HG02973 (cell line): ENCODE results near the gene NRXN2.

ENCODE experiments used
- ATAC-seq: cut with Tn5 transposase; IDR thresholded peaks from one replicate; pipeline ENCODE4 v1.9.1; 2021; ENCODE audit warnings: moderate library complexity; ENCODE audit not compliant: unreplicated experiment

Gene NRXN2

GRCh38 chr11:64654439-64654838 lies 68.6 kb downstream of the NRXN2 start:
- no peak for ATAC-seq

GRCh38 chr11:64653388-64653973 lies 69.5 kb downstream of the NRXN2 start:
- ATAC-seq, result no peak

DNA sequence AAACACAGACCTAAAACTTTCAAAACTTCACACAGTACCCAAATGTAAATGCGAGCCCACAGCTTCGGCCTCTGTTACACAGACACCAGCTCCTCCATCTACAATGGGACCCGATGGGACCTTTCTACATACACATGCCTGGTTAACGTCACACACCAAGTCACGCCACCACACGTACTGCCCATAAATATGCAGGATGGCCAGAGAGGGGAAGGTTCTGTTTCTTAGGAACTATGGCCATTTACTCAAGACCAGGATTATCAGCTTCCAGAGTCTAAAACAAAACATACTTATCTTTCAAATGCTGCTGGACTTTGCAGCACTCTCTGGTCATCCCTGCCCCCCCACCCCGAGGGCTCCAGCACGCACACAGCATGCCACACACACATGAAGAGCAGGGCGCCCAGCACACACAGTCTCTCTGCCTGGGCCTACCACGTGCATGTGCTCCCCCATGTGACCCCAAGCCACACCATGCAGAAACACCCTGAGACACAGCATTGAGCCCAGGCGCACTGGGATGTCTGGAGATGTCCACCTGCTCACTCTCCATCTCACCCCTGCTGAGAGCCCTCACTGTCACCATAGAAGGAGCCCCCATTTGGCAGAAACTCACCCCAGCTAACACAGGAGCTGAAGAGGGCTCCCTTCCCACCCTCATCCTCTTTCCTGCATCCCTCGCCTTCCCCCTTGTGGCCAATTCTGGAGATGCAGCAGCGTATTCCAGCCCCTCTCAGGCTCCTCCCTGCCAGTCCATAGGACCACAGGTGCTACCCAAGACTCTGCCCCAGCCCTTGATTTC lies 70.2 kb downstream of the NRXN2 start:
- ATAC-seq, result no peak

- ATAC-seq, result no peak
These were observed 72.0 kb downstream of the NRXN2 start for GRCh38 chr11:64650923-64651523.

GRCh38 chr11:64649291-64649697 lies 73.7 kb downstream of the NRXN2 start:
- no peak for ATAC-seq

DNA sequence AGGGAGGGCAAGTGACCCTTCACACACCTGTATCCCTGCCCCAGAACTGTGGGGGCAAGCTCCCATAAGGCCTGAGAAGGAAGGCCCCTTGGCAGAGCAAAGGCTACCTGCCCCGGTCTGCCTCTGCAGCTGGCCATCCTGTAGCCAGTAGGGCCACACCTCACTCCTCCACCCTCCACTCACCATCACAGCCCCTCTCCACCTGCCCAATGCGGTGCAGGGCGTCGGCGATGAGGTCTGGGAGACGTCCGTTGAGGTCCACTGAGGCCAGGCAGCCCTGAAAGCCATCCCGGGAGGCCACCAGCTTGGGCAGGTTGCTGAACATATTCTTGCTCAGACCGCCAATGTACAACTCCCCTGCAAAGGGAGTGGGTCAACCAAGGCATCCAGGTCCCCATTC lies 74.4 kb downstream of the NRXN2 start:
- ATAC-seq, result no peak

- no peak for ATAC-seq
These were observed 75.8 kb downstream of the NRXN2 start for GRCh38 chr11:64647019-64647779.

DNA sequence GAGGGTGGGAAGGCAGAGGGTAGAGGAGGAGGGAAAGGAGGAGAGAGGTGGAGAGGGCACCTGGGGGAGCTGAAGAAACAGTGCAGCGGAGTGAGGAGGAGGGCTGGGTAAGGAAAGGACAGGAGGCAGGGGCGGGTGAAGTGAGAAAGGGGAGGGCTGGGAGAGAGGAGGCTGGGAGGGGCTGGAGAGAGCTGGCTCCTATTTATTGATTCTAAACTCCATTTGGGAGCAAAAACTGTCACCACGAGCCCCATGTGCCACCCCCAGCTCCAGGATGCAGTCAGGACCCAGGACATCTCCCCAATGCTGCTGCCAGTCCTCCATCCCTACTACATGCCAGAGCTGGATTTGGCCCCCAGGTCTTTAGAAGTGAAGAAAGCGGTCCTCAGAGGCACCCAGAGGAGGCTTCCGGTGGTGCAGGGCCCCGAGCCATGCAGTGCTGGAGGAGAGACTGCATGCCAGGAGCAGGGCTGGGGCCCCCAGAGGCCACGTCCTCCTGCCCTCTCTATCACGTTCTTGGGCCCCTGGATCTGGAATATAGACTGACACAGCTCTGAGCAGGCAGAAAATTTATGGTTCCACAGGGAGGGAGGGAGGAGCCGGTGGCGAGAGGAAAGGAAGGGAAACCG lies 78.2 kb downstream of the NRXN2 start:
- ATAC-seq, result no peak

- ATAC-seq, result no peak
These were observed 78.9 kb downstream of the NRXN2 start for GRCh38 chr11:64643920-64644646.

GRCh38 chr11:64643256-64643881 lies 79.6 kb downstream of the NRXN2 start:
- no peak for ATAC-seq

DNA sequence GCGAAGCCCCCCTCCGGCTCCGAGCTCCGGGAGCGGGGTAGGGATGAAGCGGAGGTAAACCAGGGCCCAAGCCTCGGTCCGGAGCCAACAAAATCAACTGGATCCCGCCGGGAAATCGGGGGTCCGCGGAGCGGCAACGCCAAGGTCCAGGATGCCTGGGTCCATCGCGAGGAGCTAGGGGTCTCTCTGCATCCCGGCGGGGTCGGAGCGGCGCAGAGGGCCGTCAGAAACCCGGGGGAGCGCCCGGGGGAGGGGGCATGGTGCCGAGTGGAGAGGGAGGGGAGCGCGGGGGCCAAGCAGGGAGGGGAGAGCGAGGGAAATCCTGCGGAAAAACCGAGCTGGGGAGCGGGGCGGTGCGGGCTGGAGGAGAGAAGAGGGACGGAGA lies 80.1 kb downstream of the NRXN2 start:
- no peak for ATAC-seq

- no peak for ATAC-seq
These were observed 80.6 kb downstream of the NRXN2 start for GRCh38 chr11:64642418-64642735.

- ATAC-seq, result no peak
These were observed 81.2 kb downstream of the NRXN2 start for GRCh38 chr11:64641596-64642417.

GRCh38 chr11:64639885-64640284 lies 83.1 kb downstream of the NRXN2 start:
- no peak for ATAC-seq

DNA sequence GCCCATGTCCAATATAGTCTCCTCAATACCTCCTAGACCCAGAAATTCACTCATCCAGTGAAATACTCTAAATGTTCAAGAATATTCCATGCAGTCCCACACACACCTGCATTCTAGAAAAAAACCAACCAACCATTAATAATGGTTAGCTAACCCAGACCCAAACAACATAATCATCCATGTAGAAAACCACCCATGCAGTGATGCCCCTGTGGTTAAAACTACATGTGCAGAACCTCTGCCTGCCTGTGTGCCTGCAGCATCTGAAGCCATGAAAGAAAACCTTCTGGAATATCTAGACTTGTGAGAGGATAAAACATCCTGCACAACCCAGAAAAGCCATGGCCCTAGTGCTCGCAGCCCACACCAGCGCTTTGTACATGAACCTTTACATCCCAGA lies 84.2 kb downstream of the NRXN2 start:
- no peak for ATAC-seq

DNA sequence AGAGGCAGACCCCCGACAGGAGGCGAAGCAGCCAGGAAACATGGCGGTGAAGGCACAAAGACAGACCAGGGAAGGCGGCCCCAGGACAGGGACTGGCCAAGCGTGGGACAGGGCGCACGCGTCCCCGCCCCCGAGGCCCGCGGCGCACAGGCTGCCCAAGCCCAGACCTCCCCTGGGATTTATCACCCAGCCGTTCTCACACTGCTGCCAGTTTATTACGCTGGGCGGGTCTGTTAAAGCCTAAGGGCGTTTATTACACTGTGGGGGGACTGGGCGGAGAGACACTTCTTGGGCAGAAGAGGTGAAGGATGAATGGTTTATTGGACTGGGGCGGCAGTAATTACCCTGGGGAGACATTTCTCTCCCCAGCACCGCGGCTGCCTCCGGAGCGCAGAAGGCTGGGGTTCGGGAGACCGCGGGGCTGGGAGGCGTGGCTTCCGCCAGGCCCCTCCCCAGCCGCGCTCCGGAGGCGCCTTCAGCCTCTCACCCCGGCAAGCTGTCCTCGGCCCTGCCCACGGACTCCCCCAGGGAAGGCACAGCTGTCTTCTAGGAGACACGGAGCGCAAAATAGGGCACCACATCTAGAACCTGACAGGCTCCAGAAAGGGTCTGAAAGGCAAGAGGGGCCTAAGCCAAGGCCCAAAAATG lies 84.9 kb downstream of the NRXN2 start:
- no peak for ATAC-seq

- ATAC-seq, result no peak
These were observed 85.5 kb downstream of the NRXN2 start for GRCh38 chr11:64637334-64638017.

DNA sequence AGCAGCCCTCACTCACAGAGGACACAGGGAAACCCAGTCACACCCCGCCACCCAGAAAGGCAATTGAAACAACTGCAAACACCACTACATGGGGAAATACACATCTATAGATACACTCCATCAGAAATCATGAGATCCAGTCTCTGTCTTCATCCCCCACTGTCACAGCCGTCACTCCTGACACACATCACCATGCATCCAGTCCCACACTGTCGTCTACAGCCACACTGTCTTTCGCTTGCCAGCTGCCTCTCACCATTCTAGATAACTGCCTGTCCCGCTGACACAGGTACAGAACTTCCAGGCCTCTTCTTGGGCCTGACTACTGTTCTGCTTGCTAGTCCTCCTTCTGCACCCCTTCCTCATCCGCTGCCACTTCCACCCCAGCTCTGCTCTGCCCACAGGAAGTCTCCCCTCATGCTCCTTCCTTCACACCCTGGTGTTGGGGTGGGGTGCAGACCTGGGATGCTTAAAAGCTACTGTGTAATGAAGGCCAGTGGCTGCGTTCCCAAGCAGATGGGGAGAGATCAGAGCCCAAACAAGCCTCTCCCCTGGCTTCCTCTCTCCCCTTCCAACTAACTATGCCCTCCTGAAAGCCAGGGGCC lies 89.3 kb downstream of the NRXN2 start:
- no peak for ATAC-seq
